Neural progenitor cell (in vitro differentiated cells): Measurements from ENCODE around the gene COL13A1. TPM values are rescaled to one million over a fixed set of nuclear protein-coding genes. Genes with fewer than 3 reads are reported as not detected.

ENCODE experiments used
- DNase-seq: peaks from one replicate; pipeline ENCODE4 v3.0.0-alpha.2; 2016; ENCODE audit warnings: low spot score
- H2AFZ ChIP-seq: fragments of 200-600 bp; sonication (generic); replicated peaks from 2 replicates; pipeline ENCODE4 v1.6.1; 2016; ENCODE audit warnings: antibody characterized with exemption
- H3F3A ChIP-seq: fragments of 200-600 bp; sonication (generic); 2 replicates; pipeline ENCODE4 v1.6.1; 2016; ENCODE audit warnings: antibody characterized with exemption, low read depth
- H3K27ac ChIP-seq: fragments of 200-600 bp; sonication (generic); 2 replicates; pipeline ENCODE4 v1.5.1; 2016; ENCODE audit warnings: mild to moderate bottlenecking
- H3K27me3 ChIP-seq: fragments of 200-600 bp; sonication (generic); 2 replicates; pipeline ENCODE4 v1.6.1; 2016; ENCODE audit warnings: mild to moderate bottlenecking, moderate library complexity
- H3K36me3 ChIP-seq: fragments of 200-600 bp; sonication (generic); 2 replicates; pipeline ENCODE4 v1.5.1; 2016
- H3K4me1 ChIP-seq: fragments of 200-600 bp; sonication (generic); 2 replicates; pipeline ENCODE4 v1.6.1; 2016; ENCODE audit warnings: mixed run types
- H3K4me2 ChIP-seq: fragments of 200-600 bp; sonication (generic); 2 replicates; pipeline ENCODE4 v1.6.1; 2016
- H3K4me3 ChIP-seq: fragments of 200-600 bp; sonication (generic); 2 replicates; pipeline ENCODE4 v1.5.1; 2016
- H3K79me2 ChIP-seq: fragments of 200-600 bp; sonication (generic); 2 replicates; pipeline ENCODE4 v1.6.1; 2016; ENCODE audit warnings: low read depth
- H3K9ac ChIP-seq: fragments of 200-600 bp; sonication (generic); 2 replicates; pipeline ENCODE4 v1.6.1; 2016
- H3K9me3 ChIP-seq: fragments of 200-600 bp; sonication (generic); 2 replicates; pipeline ENCODE4 v1.5.1; 2016; ENCODE audit warnings: low read depth
- H4K20me1 ChIP-seq: fragments of 200-600 bp; sonication (generic); 2 replicates; pipeline ENCODE4 v1.6.1; 2016; ENCODE audit warnings: low read depth
- H3K27ac Mint-ChIP-seq: 3 replicates; pipeline ENCODE4 v1.8.0; 2021; ENCODE audit warnings: mixed read lengths
- H3K27me3 Mint-ChIP-seq: 2 replicates; pipeline ENCODE4 v1.8.0; 2022; ENCODE audit warnings: low read depth, mild to moderate bottlenecking, inconsistent platforms, moderate library complexity, mixed read lengths; ENCODE audit not compliant: insufficient read depth
- H3K36me3 Mint-ChIP-seq: 3 replicates; pipeline ENCODE4 v1.8.0; 2021; ENCODE audit warnings: mixed read lengths
- H3K4me1 Mint-ChIP-seq: 3 replicates; pipeline ENCODE4 v1.8.0; 2021; ENCODE audit warnings: mixed read lengths
- H3K4me3 Mint-ChIP-seq: 3 replicates; pipeline ENCODE4 v1.8.0; 2021; ENCODE audit warnings: mild to moderate bottlenecking, moderate library complexity, mixed read lengths
- H3K9me3 Mint-ChIP-seq: 3 replicates; pipeline ENCODE4 v1.8.0; 2020; ENCODE audit warnings: mixed read lengths
- CTCF ChIP-seq: fragments of 200-600 bp; sonication (generic); IDR thresholded peaks from 2 replicates; pipeline ENCODE4 v1.5.1; 2017; ENCODE audit warnings: antibody characterized with exemption, mild to moderate bottlenecking
- EZH2 ChIP-seq: fragments of 200-600 bp; sonication (generic); IDR thresholded peaks from 2 replicates; pipeline ENCODE4 v1.6.1; 2017; ENCODE audit warnings: antibody characterized with exemption, mild to moderate bottlenecking, moderate library complexity
- EZH2phosphoT487 ChIP-seq: fragments of 200-600 bp; sonication (generic); IDR thresholded peaks from 2 replicates; pipeline ENCODE4 v1.6.1; 2017; ENCODE audit warnings: antibody characterized with exemption
- total RNA-seq: library from RNA; depleted of rRNA; stranded (reverse); fragments of >200 nt; gene quantifications from 2 replicates; pipeline ENCODE4 v1.2.3, GENCODE V29; 2015; ENCODE audit warnings: low replicate concordance

Gene COL13A1
- total RNA-seq, 1 donor from 2014 or later = 1.3 TPM

GRCh38 chr10:69814251-69814650 lies 12.5 kb downstream of the COL13A1 start:
- H3K4me3 Mint-ChIP-seq = no peak overlapping the region
- H3K27ac Mint-ChIP-seq = no peak overlapping the region
- no peaks in the 10 kb centered on the region for H3K27me3 ChIP-seq
- no peak overlapping the region for H3K9ac ChIP-seq
- H3K4me3 ChIP-seq = no peak overlapping the region
- H4K20me1 ChIP-seq = no peaks in the 10 kb centered on the region
- no peaks in the 10 kb centered on the region for H3K9me3 Mint-ChIP-seq
- peaks cover 20% of the 10 kb centered on the region for H3K4me1 ChIP-seq
- peaks cover 22% of the 10 kb centered on the region for H3K4me1 Mint-ChIP-seq
- TF ChIP-seq EZH2phosphoT487 = no peak
- TF ChIP-seq CTCF = no peak
- no peak for TF ChIP-seq EZH2
- H3K9me3 ChIP-seq = no peaks in the 10 kb centered on the region
- H3F3A ChIP-seq = peaks cover 10% of the 10 kb centered on the region
- H3K36me3 ChIP-seq = no peaks in the 10 kb centered on the region
- no peaks in the 10 kb centered on the region for H3K79me2 ChIP-seq
- H3K36me3 Mint-ChIP-seq = peaks cover 2% of the 10 kb centered on the region
- no peak overlapping the region for H3K4me2 ChIP-seq
- no peak for DNase-seq
- H3K27me3 Mint-ChIP-seq = peaks cover 4% of the 10 kb centered on the region
- no peak overlapping the region for H2AFZ ChIP-seq
- H3K27ac ChIP-seq = no peak overlapping the region

GRCh38 chr10:69815104-69815503 lies 13.4 kb downstream of the COL13A1 start:
- Histone ChIP-seq H3K79me2 (no peaks in the 10 kb centered on the region), H3K4me3 (no peak overlapping the region), H3K4me2 (no peak overlapping the region), H3K27me3 (no peaks in the 10 kb centered on the region), H2AFZ (no peak overlapping the region), H3F3A (peaks cover 2% of the 10 kb centered on the region), H3K4me1 (peaks cover 12% of the 10 kb centered on the region), H3K27ac (no peak overlapping the region), H3K9ac (no peak overlapping the region), H3K36me3 (no peaks in the 10 kb centered on the region), H4K20me1 (no peaks in the 10 kb centered on the region), H3K9me3 (no peaks in the 10 kb centered on the region)
- Mint-ChIP-seq H3K4me1 (peaks cover 15% of the 10 kb centered on the region), H3K27me3 (peaks cover 9% of the 10 kb centered on the region), H3K27ac (no peak overlapping the region), H3K9me3 (no peaks in the 10 kb centered on the region), H3K4me3 (no peak overlapping the region), H3K36me3 (peaks cover 2% of the 10 kb centered on the region)
- DNase-seq = no peak
- TF ChIP-seq EZH2phosphoT487 (no peak), CTCF (no peak), EZH2 (no peak)

GRCh38 chr10:69816521-69816920 lies 14.8 kb downstream of the COL13A1 start:
- Histone ChIP-seq H4K20me1 (no peaks in the 10 kb centered on the region), H3K36me3 (no peaks in the 10 kb centered on the region), H3F3A (no peaks in the 10 kb centered on the region), H3K9ac (no peak overlapping the region), H3K9me3 (no peaks in the 10 kb centered on the region), H3K27me3 (no peaks in the 10 kb centered on the region), H3K4me1 (no peaks in the 10 kb centered on the region), H3K79me2 (no peaks in the 10 kb centered on the region), H2AFZ (no peak overlapping the region), H3K4me2 (no peak overlapping the region), H3K4me3 (no peak overlapping the region), H3K27ac (no peak overlapping the region)
- Mint-ChIP-seq H3K27ac (no peak overlapping the region), H3K36me3 (peaks cover 2% of the 10 kb centered on the region), H3K9me3 (no peaks in the 10 kb centered on the region), H3K27me3 (peaks cover 9% of the 10 kb centered on the region), H3K4me1 (peaks cover 9% of the 10 kb centered on the region), H3K4me3 (no peak overlapping the region)
- DNase-seq = no peak
- TF ChIP-seq EZH2 = no peak
- TF ChIP-seq CTCF = no peak
- TF ChIP-seq EZH2phosphoT487 = no peak
